GM12892 (cell line): ENCODE measurements around the gene OVAAL.

Source experiments
- DNase-seq: peaks from one replicate; pipeline ENCODE4 v3.0.0; 2011; ENCODE audit not compliant: insufficient read length
- FAIRE-seq: peaks from 2 replicates; lab custom pipeline; 2011; peaks lifted over from hg19 to GRCh38; lab: Jason Lieb, UNC
- POLR2A ChIP-seq: IDR thresholded peaks from 2 replicates; pipeline ENCODE4 v1.6.1; 2011; ENCODE audit warnings: low read depth, low read length, control low read depth
- POLR2AphosphoS5 ChIP-seq: IDR thresholded peaks from 2 replicates; pipeline ENCODE4 v1.6.1; 2011; ENCODE audit warnings: low read depth, low read length, control low read depth
- TAF1 ChIP-seq: IDR thresholded peaks from 2 replicates; pipeline ENCODE4 v1.6.1; 2011; ENCODE audit warnings: low read depth, mild to moderate bottlenecking, control low read depth, low read length, borderline replicate concordance

OVAAL gene

GRCh38 chr1:180615493-180616290, 56.9 kb downstream of the OVAAL start:
- FAIRE-seq (no peak), DNase-seq (no peak)
- no peak for TF ChIP-seq POLR2A
- TF ChIP-seq TAF1 = no peak
- no peak for TF ChIP-seq POLR2AphosphoS5
